GM19193 (cell line): Measurements from ENCODE around the gene GNA14.

ENCODE experiments used
- POLR2A ChIP-seq: IDR thresholded peaks from 4 replicates; pipeline ENCODE4 v1.6.1; 2011; ENCODE audit not compliant: insufficient read depth, insufficient read length; ENCODE audit errors: extremely low read depth

The GNA14 gene

DNA sequence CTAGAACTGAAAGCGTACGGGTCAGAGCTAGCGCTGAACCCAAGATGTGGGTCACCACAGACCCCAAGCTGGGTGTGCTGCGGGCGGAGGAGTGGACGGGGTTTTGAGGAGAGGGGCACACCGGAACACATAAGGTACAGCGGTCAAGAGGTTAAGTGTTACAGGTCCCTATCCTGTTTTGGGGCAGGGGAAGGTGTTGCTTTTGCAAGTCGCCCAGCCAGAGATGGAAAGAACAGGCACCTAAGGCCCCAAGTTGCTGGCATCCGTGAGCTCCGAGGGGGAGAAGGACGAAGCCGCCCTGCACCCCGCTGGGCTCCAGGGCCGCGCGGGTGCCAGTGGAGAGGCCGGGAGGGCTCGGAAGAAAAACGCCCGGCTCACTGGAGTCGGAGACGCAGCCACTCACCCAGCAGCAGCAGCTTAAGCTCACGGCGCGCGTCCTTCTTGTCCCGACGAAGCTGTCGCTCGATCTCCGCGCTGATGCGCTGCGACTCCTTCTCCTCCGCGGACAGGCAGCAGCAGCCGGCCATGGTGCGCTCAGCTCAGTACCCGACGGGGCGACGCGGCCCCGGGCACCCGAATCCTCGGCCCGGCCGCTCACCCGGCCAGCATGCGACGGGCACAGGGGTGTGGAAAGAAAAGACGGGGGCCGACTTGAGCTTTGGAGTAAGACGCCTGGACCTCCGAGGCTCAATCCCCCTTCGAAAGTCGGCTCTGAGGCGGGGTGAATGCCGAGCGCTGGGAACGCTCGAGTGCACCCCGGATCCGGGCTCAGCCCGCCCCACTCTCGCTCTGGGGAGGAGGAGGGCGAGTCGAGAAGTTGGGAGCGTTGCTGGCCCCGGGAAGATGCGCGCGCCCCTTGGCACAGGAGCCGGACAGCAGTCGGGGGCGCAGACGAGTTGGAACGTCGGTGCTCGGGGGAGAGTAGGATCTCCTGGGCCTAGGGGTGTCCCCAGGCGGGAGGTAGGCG is 572 bp downstream of the GNA14 start:
- TF ChIP-seq POLR2A: no peak

DNA sequence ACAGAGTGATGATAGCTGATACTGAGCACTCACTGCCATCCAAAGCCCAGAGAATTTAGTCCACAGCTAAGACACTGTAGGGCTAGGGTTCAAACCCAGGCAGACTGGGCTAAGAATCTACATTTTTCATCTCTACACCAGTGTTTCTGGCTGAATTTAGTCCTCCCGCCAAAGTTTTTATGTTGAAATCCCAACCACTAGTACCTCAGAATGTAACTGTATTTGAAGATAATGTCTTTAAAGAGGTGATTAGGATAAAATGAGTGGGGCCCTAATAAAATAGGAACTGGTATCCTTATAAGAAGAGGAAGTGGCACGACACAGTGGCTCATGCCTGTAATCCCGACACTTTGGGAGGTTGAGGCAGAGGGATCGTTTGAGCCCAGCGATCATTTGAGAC is 4.3 kb downstream of the GNA14 start:
- TF ChIP-seq POLR2A: no peak

DNA sequence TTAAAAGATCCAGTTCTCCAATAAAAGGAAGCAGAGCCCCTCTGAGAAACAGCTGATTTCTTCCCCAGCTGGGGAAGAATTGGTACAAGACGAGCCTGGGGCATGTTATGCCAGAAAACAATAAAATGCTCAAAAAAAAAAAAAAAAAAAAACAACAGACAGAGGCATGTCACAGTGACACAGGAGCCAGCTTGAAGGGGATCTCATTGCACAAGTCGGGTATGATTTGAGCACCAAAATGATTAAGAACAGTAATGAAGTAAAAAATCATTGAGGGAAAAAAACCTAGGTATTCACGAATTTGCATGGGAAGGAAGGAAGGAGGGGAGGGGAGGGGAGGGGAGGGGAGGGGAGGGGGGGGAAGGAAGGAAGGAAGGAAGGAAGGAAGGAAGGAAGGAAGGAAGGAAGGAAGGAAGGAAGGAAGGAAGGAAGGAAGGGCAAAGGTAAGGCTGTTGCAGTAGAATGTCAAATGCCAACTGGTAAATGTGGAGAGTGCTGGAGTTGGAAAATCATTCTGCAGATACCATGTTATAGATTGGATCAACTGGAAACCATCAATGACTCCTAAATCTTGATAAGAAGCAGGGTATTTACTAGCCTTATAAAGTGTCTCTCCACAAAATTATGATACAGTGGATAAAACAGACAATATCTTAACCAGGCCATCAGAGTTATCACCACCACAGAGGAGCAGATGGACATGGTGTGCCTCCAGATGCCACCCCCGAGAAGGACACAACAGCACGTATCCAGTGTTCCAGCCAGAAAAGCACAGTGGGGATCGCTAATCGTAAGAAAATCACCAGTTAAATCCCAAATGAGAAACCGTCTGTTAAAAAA is 7.2 kb downstream of the GNA14 start:
- TF ChIP-seq POLR2A: no peak

DNA sequence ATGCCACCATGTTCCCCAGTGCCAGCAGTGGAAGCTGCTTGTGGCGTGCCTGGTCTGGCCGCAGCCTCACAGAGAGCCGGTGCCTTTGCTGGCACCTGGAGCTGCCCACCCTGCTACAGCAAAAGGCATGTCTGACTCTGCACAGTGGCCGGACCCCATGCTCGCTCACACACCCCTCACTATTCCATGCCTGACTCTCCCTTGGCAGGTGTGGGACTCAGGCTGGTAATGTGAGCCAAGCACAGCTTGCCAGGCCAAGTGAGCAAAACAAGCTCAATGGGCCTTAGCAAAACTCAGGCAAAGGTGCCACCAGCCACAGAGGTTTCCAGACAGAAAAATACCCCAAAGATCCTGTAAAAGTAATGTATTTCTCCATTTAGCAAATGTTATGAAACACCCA is 15.5 kb downstream of the GNA14 start:
- TF ChIP-seq POLR2A: no peak

DNA sequence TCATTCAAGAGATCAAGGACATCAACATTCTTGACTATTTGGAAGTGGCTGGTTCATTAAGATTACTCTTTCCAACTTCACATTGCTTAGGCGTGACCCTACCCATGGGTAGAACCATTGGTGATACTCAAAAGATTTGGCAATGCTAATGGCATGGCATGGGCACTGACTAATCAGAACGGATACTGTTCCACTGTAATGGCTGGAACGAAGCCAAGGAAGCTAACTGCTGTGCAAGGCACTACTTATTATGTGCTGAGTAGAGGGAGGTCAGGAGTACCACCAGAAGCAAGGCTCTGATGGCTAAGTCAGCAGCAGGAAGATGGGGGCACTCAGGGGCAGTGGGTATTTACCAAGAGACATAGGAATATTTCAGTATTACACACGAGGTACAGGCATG is 31.9 kb downstream of the GNA14 start:
- TF ChIP-seq POLR2A: no peak

DNA sequence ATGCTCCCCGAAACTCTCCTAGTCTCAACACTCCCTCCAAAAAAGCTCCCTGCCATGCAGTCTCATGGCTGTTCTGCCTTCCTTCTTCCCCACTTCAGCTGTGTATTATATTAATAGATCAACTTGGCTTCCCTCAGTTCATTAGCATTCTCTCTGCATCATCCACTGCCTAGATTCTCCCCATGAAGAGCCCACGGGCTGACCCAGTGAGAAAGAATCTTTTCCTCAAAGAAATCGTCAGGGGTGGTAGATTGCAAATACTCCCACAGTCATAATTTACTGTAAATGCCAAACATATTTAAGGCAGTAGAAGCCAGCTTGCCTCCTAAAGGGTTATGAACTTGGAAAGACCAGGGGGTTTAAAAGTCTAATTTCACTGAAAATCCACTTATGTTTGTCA is 33.5 kb downstream of the GNA14 start:
- no peak for TF ChIP-seq POLR2A

DNA sequence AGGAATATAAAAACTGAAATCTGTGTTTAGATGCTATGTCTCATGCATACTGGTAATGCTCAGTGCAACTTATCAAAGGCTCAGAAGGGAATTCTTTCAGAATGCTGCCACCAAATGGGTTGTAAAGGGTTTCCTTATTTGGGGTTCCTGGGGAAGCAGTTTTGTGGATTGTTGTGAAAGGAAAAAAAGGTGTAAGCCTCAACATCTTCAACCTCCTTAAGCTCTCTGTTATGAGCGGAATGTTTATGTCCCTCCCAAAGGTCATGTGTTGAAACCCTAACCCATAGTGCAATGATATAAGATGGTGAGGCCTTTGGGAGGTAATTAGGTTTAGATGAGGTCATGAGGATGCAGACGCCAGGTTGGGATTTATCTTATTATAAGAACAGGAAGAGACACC is 41.6 kb downstream of the GNA14 start:
- TF ChIP-seq POLR2A: no peak

DNA sequence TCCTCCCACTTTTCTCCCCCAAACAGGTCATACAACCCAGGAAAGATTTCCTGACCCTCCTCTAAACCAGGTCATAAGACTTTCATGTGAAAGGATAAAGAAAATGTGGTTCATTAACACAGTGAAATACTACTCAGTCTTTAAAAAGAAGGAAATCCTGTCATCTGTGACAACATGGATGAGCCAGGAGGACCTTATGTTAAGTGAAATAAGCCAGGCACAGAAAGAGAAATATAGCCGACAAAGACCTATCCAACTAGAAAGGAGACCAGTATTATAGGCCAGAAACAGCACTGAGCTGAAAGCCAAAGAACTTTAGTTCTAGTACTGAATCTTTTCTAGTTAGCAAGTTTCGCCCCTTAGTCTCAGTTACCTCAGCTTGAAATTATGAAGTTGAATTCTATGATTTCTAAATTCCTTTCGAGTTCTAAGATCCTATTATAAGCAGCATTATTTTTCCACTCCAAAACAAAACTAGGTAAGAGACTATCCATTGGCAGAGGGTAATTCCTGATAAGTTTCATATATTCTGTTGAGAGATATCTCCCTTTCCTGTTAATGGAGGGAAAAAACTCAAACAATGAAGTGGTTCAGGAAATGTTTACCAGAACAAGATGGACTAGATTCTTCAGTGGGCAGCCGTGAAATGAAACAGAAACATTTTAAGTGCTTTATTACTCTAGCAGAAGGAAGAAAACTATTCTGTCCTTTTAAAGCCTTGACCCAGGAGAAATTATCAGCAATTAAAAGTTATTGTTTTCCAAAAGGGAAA is 42.5 kb downstream of the GNA14 start:
- TF ChIP-seq POLR2A: no peak

DNA sequence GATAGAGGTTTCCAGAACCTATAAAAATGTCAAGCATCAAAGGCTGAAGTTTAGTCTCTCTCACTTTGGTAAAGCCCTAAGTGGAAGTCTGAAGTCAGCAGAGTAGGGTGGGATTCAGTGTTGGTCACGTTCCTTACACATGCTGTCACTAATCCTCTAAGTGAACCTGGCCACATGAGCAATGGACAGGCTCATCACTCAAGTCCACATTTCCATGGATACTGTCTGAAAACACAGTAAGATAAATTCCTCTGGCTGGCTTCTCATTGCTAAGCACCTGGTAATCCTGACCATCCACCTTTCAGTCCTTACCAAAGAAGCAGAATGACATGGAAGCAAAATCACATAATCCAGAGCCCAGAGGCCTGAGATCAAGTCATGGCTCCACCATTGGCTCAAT is 43.8 kb downstream of the GNA14 start:
- TF ChIP-seq POLR2A: no peak

DNA sequence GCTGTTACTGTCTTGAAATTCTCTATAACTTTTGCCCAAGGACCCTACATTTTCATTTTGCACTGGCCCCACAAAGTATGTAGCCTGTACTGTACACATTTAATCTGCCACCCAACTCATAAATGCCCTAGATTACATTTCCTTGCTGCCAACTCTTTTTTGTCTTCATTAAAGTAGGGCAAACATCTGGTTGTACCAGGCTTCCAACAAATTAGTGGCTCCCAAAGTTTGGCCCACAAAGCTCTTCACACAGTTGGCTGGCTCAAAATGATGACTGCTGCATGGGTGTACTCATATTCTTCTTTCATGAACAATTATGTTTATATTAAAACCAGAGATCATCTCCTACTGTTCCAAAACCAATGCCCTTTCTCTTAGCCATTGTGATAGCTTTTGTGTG is 45.3 kb downstream of the GNA14 start:
- TF ChIP-seq POLR2A: no peak

DNA sequence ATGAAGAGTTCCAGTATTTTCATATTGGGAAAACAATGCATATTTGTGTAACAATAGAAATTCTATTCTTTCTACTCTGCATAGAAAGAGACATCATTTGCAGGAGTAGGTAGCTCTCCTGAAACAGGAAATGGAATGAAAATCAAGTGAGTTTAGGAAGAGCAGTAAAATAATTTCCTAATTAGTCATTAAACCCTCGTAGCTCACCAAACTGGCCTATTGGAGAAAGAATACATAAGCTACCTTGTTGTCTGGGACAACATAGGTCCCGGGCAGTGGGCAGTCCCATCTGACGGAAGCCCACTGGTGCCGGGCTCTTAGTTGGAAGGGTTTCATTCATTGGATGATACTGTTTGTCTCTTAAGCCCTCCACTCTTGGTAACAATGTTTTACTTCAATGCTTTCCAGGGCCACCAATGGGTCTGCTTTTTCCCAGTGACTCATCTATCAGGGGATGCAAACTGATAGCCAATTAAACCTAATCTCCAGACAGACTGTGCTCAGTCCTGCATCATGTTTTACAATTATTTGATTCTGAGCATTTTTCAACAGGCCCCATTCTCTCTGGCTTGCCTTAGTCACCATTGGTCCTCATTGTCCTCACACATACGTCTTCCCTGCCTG is 46.5 kb downstream of the GNA14 start:
- TF ChIP-seq POLR2A: no peak

DNA sequence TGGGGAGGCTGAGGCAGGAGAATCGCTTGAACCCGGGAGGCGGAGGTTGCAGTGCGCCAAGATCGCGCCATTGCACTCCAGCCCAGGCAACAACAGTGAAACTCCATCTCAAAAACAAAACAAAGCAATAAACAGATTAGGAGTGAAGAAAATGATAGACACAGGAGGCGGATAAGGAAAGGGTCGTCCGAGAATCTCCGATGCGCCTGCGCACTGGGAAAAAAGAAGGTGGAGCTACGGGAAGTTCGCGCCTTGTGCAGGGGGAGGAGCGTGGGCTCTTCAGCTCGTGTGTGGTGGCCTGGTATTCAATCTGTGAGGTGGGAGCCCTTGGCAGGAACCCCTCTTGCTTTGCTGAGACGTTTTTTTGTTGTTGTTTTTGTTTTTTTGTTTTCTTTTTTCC is 47.3 kb downstream of the GNA14 start:
- TF ChIP-seq POLR2A: no peak

DNA sequence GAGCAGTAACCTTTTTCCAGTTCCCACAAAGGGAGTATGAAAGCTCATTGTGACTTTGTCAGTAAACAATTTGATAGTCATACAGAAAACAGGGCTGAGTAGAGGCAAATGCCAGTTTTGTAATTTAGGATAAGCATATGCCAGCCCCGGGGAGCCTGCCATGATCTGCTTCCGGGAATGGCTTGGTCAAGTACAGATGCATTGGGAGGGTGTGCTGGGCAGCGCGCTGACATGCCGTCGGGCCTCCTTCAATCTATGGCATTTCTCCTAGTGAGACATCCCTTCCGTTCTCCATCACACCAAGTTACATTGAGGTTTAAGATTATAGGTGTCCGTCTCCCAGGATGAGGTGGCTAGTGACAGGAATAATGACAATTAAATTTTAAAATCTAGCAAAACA is 48.6 kb downstream of the GNA14 start:
- TF ChIP-seq POLR2A: no peak

DNA sequence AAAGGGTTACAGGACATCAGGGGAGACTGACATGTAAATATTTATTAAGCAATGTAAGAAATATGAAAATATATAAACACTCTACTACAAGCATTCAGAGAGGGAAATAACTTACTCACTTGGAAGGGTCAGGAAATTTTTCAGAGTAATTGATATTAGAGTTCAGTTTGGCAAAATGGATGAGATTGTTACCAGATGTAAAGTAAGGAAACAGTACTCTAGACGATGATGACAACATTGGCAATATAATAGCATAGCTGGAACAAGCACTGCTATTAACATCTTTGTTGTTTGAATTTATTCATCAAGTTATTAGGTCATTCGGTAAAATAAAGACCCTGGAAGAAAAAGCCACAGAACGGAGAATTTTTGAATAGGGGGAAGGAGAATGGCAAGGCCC is 49.1 kb downstream of the GNA14 start:
- TF ChIP-seq POLR2A: no peak

DNA sequence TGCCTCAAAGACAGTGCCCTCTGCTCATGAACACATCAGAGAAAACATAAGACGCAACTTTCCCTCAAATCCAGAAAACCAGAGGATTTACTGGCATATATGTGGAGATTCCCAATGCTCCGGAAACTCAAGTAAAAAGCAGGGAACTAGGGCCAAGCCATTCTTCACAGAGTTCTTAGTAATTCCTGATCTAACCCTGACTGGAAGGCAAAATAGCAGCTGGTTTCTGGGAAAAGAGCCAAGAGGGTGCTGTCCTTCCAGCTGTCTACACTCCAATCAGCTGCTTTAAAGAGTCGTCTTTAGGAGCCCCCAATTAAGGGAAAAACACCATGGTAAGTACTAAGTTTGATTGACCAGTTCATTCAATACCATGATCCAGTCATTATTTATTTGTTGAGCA is 49.6 kb downstream of the GNA14 start:
- no peak for TF ChIP-seq POLR2A

DNA sequence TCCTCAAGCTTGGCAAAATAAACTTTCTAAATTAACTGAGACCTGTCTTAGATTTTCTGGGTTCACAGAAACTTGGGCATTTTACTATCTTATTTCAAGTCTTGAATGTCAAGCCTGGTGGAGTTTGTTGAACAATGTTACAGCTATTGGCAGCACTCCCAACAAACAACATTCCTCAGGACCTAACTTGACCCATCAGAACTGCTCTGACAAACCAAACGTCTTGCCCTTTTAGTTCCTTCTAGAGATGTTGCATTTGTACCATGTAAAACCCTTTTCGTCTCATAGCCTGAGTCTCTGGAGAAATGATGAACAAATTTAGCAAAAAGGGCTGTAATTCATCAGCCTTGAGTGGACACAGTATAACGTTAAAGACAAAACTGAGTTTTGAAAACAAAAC is 51.1 kb downstream of the GNA14 start:
- no peak for TF ChIP-seq POLR2A
